Cerebellar cortex (tissue), 1 donor: Measurements from ENCODE around the gene KCNQ1.

Experiments used
- DNase-seq: peaks from one replicate; pipeline ENCODE4 v3.0.0-alpha.2; 2015; ENCODE audit warnings: low spot score

Gene KCNQ1

GRCh38 chr11:2444821-2445745, at the start of gene KCNQ1:
TSS of gene KCNQ1 (plus strand) at chr11:2445008. CDS start at chr11:2445099, 91 bp downstream.
- no peak for DNase-seq

GRCh38 chr11:2395211-2395730, 49.5 kb upstream of the KCNQ1 start:
- no peak for DNase-seq

GRCh38 chr11:2395856-2396255, 49.0 kb upstream of the KCNQ1 start:
- no peak for DNase-seq

GRCh38 chr11:2396471-2396870, 48.3 kb upstream of the KCNQ1 start:
- DNase-seq = no peak

- no peak for DNase-seq
Observed at GRCh38 chr11:2397005-2397404, 47.8 kb upstream of the KCNQ1 start.

- DNase-seq = no peak
Observed at GRCh38 chr11:2398664-2399355, 46.0 kb upstream of the KCNQ1 start.

- peak; percentile 40 for DNase-seq
Observed at GRCh38 chr11:2399488-2400068, 45.2 kb upstream of the KCNQ1 start.

GRCh38 chr11:2400069-2400761, 44.6 kb upstream of the KCNQ1 start, which contains the start of gene TSSC4:
TSS of gene TSSC4 (plus strand) at chr11:2400750. CDS start at chr11:2402634, 1,884 bp downstream.
- peak; percentile 100 for DNase-seq

- no peak for DNase-seq
Observed at GRCh38 chr11:2400762-2401435, 43.9 kb upstream of the KCNQ1 start.

- no peak for DNase-seq
Observed at GRCh38 chr11:2401436-2401984, 43.3 kb upstream of the KCNQ1 start.

- DNase-seq = no peak
Observed at GRCh38 chr11:2402106-2402505, 42.7 kb upstream of the KCNQ1 start.

- no peak for DNase-seq
Observed at GRCh38 chr11:2402890-2403645, 41.7 kb upstream of the KCNQ1 start.

GRCh38 chr11:2404735-2405196, 40.0 kb upstream of the KCNQ1 start:
- DNase-seq = no peak

GRCh38 chr11:2406451-2406850, 38.4 kb upstream of the KCNQ1 start:
- no peak for DNase-seq

GRCh38 chr11:2406878-2407410, 37.9 kb upstream of the KCNQ1 start:
- DNase-seq = no peak

GRCh38 chr11:2408671-2409070, 36.1 kb upstream of the KCNQ1 start:
- no peak for DNase-seq

GRCh38 chr11:2409126-2409525, 35.7 kb upstream of the KCNQ1 start:
- DNase-seq = no peak

GRCh38 chr11:2409611-2410468, 35.0 kb upstream of the KCNQ1 start:
- no peak for DNase-seq

- DNase-seq = no peak
Observed at GRCh38 chr11:2410616-2411015, 34.2 kb upstream of the KCNQ1 start.
